GM23338 (cell line): ENCODE measurements around the gene NFYA. TPM values are rescaled to one million over a fixed set of nuclear protein-coding genes. Genes with fewer than 3 reads are reported as not detected.

Experiments
- ATAC-seq: fragments of 200-7000 bp; cut with Tn5 transposase; 3 replicates; pipeline ENCODE4 v1.9.1; 2020
- DNase-seq: peaks from one replicate; pipeline ENCODE4 v3.0.0-alpha.2; 2015; ENCODE audit warnings: low spot score
- H2AFZ ChIP-seq: fragments of 200-600 bp; sonication (generic); 2 replicates; pipeline ENCODE4 v1.8.0; 2016; ENCODE audit warnings: antibody characterized with exemption, mild to moderate bottlenecking, moderate library complexity
- H3F3A ChIP-seq: fragments of 200-600 bp; sonication (generic); replicated peaks from 2 replicates; pipeline ENCODE4 v1.8.0; 2017; ENCODE audit warnings: antibody characterized with exemption, mixed run types, low read depth
- H3K27ac ChIP-seq: fragments of 200-600 bp; sonication (generic); 2 replicates; pipeline ENCODE4 v1.6.1; 2016; ENCODE audit warnings: low read depth
- H3K27me3 ChIP-seq: fragments of 200-600 bp; sonication (generic); 2 replicates; pipeline ENCODE4 v1.8.0; 2016; ENCODE audit warnings: mild to moderate bottlenecking, mixed run types, moderate library complexity; ENCODE audit not compliant: insufficient read depth
- H3K36me3 ChIP-seq: fragments of 200-600 bp; sonication (generic); 2 replicates; pipeline ENCODE4 v1.8.0; 2016; ENCODE audit warnings: mild to moderate bottlenecking; ENCODE audit not compliant: insufficient read depth
- H3K4me1 ChIP-seq: fragments of 200-600 bp; sonication (generic); 2 replicates; pipeline ENCODE4 v1.8.0; 2016; ENCODE audit warnings: mild to moderate bottlenecking, moderate library complexity; ENCODE audit not compliant: insufficient read depth
- H3K4me2 ChIP-seq: fragments of 200-600 bp; sonication (generic); 2 replicates; pipeline ENCODE4 v1.7.1; 2017; ENCODE audit warnings: mixed run types
- H3K4me3 ChIP-seq: fragments of 200-600 bp; sonication (generic); 2 replicates; pipeline ENCODE4 v1.6.1; 2016; ENCODE audit warnings: mixed run types
- H3K79me2 ChIP-seq: fragments of 200-600 bp; sonication (generic); replicated peaks from 2 replicates; pipeline ENCODE4 v1.8.0; 2017; ENCODE audit warnings: mild to moderate bottlenecking; ENCODE audit not compliant: insufficient read depth
- H3K9me2 ChIP-seq: fragments of 200-600 bp; sonication (generic); 2 replicates; pipeline ENCODE4 v1.8.0; 2017; ENCODE audit not compliant: insufficient read depth
- H4K20me1 ChIP-seq: fragments of 200-600 bp; sonication (generic); replicated peaks from 2 replicates; pipeline ENCODE4 v1.8.0; 2017; ENCODE audit warnings: mild to moderate bottlenecking; ENCODE audit not compliant: insufficient read depth
- H3K27ac Mint-ChIP-seq: 2 replicates; pipeline ENCODE4 v1.8.0; 2020; ENCODE audit warnings: inconsistent platforms, mild to moderate bottlenecking, moderate library complexity, mixed read lengths
- H3K27me3 Mint-ChIP-seq: 3 replicates; pipeline ENCODE4 v1.8.0; 2022; ENCODE audit warnings: low read depth, mild to moderate bottlenecking, moderate library complexity, mixed read lengths, inconsistent platforms; ENCODE audit not compliant: insufficient read depth, poor library complexity
- H3K36me3 Mint-ChIP-seq: 3 replicates; pipeline ENCODE4 v1.8.0; 2021; ENCODE audit warnings: low read depth, mild to moderate bottlenecking, inconsistent platforms, moderate library complexity, mixed read lengths
- H3K4me1 Mint-ChIP-seq: 3 replicates; pipeline ENCODE4 v1.8.0; 2020; ENCODE audit warnings: mild to moderate bottlenecking, inconsistent platforms, mixed read lengths
- H3K4me3 Mint-ChIP-seq: 3 replicates; pipeline ENCODE4 v1.8.0; 2021; ENCODE audit warnings: moderate library complexity, mild to moderate bottlenecking, inconsistent platforms, mixed read lengths
- H3K9me3 Mint-ChIP-seq: 3 replicates; pipeline ENCODE4 v1.8.0; 2020; ENCODE audit warnings: moderate library complexity, mild to moderate bottlenecking, inconsistent platforms, mixed read lengths
- JUNB ChIP-seq: IDR thresholded peaks from one replicate; pipeline ENCODE4 v1.6.1; 2016; ENCODE audit warnings: antibody characterized with exemption; ENCODE audit not compliant: unreplicated experiment
- NANOG ChIP-seq: IDR thresholded peaks from 2 replicates; pipeline ENCODE4 v1.6.1; 2016; ENCODE audit warnings: antibody characterized with exemption, borderline replicate concordance
- STAT1 ChIP-seq: IDR thresholded peaks from one replicate; pipeline ENCODE4 v1.6.1; 2016; ENCODE audit warnings: antibody characterized with exemption; ENCODE audit not compliant: unreplicated experiment
- ZNF114 ChIP-seq: fragments of 250-450 bp; sonication (Bioruptor Pico); IDR thresholded peaks from 2 replicates; pipeline ENCODE4 v1.5.0; 2020; ENCODE audit warnings: mild to moderate bottlenecking, moderate library complexity
- ZNF462 ChIP-seq: fragments of 250-450 bp; sonication (Bioruptor Pico); IDR thresholded peaks from 2 replicates; pipeline ENCODE4 v1.5.0; 2020; ENCODE audit warnings: mild to moderate bottlenecking, moderate library complexity
- polyA plus RNA-seq: library from polyadenylated mRNA; unstranded; fragments of >200 nt; fragmentation: Nextera tagmentation; extraction: Ambion mirVana; gene quantifications from 2 replicates; pipeline ENCODE4 v1.2.1, GENCODE V29; 2016
- total RNA-seq: library from RNA; depleted of rRNA; stranded (reverse); fragments of >200 nt; shearing (Covaris generic); gene quantifications from 2 replicates; pipeline ENCODE4 v1.2.3, GENCODE V29; 2014
- TF ChIP-seq, protein P1 (sequence below), 2 experiments: fragments of 200-600 bp in 1 of 2; sonication (generic) in 1 of 2; conservative IDR thresholded peaks; 2 replicates each; pipeline versions ENCODE4 v1.5.1 to v1.6.1; 2016 to 2017; ENCODE audit warnings: antibody characterized with exemption in 2 of 2, low read depth in 2 of 2, mild to moderate bottlenecking in 2 of 2, moderate library complexity in 1 of 2
- TF ChIP-seq, protein P2 (sequence below): IDR thresholded peaks from 2 replicates; pipeline ENCODE4 v1.6.1; 2016; ENCODE audit warnings: antibody characterized with exemption

Gene NFYA
- total and polyA plus RNA-seq, 2 experiments from 2014 or later: 10.8 to 39.1 TPM

GRCh38 chr6:41136911-41137310 lies 64.1 kb downstream of the NFYA start:
- H3K27me3 Mint-ChIP-seq: no peaks in the 10 kb centered on the region
- H3K4me2 ChIP-seq: no peak overlapping the region
- H3K9me3 Mint-ChIP-seq: no peaks in the 10 kb centered on the region
- no peaks in the 10 kb centered on the region for H3K36me3 ChIP-seq
- no peaks in the 10 kb centered on the region for H3K79me2 ChIP-seq
- H3K4me3 ChIP-seq: no peak overlapping the region
- H3K27ac ChIP-seq: no peak overlapping the region
- no peaks in the 10 kb centered on the region for H3K36me3 Mint-ChIP-seq
- TF ChIP-seq, protein P1, sequence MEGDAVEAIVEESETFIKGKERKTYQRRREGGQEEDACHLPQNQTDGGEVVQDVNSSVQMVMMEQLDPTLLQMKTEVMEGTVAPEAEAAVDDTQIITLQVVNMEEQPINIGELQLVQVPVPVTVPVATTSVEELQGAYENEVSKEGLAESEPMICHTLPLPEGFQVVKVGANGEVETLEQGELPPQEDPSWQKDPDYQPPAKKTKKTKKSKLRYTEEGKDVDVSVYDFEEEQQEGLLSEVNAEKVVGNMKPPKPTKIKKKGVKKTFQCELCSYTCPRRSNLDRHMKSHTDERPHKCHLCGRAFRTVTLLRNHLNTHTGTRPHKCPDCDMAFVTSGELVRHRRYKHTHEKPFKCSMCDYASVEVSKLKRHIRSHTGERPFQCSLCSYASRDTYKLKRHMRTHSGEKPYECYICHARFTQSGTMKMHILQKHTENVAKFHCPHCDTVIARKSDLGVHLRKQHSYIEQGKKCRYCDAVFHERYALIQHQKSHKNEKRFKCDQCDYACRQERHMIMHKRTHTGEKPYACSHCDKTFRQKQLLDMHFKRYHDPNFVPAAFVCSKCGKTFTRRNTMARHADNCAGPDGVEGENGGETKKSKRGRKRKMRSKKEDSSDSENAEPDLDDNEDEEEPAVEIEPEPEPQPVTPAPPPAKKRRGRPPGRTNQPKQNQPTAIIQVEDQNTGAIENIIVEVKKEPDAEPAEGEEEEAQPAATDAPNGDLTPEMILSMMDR (conservative IDR thresholded peaks at IDR 0.05; ENCODE audit: low read depth in 2 of 2): no peak
- TF ChIP-seq STAT1 (no peak), NANOG (no peak), JUNB (no peak), ZNF114 (CRISPR knock-in tag) (no peak), ZNF462 (CRISPR knock-in tag) (no peak)
- TF ChIP-seq, protein P2, sequence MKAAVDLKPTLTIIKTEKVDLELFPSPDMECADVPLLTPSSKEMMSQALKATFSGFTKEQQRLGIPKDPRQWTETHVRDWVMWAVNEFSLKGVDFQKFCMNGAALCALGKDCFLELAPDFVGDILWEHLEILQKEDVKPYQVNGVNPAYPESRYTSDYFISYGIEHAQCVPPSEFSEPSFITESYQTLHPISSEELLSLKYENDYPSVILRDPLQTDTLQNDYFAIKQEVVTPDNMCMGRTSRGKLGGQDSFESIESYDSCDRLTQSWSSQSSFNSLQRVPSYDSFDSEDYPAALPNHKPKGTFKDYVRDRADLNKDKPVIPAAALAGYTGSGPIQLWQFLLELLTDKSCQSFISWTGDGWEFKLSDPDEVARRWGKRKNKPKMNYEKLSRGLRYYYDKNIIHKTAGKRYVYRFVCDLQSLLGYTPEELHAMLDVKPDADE: no peak
- no peak overlapping the region for H3K27ac Mint-ChIP-seq
- no peaks in the 10 kb centered on the region for H3F3A ChIP-seq
- H3K4me1 ChIP-seq: peaks cover 4% of the 10 kb centered on the region
- DNase-seq (no peak), ATAC-seq (no peak)
- peaks cover 6% of the 10 kb centered on the region for H3K4me1 Mint-ChIP-seq
- no peak overlapping the region for H3K4me3 Mint-ChIP-seq
- H2AFZ ChIP-seq: no peak overlapping the region
- no peaks in the 10 kb centered on the region for H3K9me2 ChIP-seq
- H3K27me3 ChIP-seq: no peaks in the 10 kb centered on the region
- H4K20me1 ChIP-seq: no peaks in the 10 kb centered on the region
